Adrenal gland (tissue), 5 donors: Measurements from ENCODE around the gene AKAP7.

ENCODE experiments used
- POLR2A ChIP-seq, 2 donors: fragments of 450-650 bp; IDR thresholded peaks; one replicate each; pipeline ENCODE4 v1.6.1; 2017; ENCODE audit warnings: antibody characterized with exemption in 2 of 2, mild to moderate bottlenecking in 2 of 2, moderate library complexity in 1 of 2
- TF ChIP-seq, protein P1 (sequence below), 6 experiments: fragments of 450-650 bp in 4 of 6; fragments of 200-600 bp in 2 of 6; sonication (generic) in 1 of 6; IDR thresholded peaks; 1 replicate in 5 of 6; 2 replicates in 1 of 6; pipeline versions ENCODE4 v1.5.1 to v1.8.0; 2016 to 2021; ENCODE audit warnings: antibody characterized with exemption in 6 of 6, mild to moderate bottlenecking in 2 of 6, moderate library complexity in 1 of 6
- donor health status: DM: no; HTN: no; CAD: no.

GRCh38 chr6:131255434-131255833, 120.2 kb downstream of the AKAP7 start:
- TF ChIP-seq, protein P1, sequence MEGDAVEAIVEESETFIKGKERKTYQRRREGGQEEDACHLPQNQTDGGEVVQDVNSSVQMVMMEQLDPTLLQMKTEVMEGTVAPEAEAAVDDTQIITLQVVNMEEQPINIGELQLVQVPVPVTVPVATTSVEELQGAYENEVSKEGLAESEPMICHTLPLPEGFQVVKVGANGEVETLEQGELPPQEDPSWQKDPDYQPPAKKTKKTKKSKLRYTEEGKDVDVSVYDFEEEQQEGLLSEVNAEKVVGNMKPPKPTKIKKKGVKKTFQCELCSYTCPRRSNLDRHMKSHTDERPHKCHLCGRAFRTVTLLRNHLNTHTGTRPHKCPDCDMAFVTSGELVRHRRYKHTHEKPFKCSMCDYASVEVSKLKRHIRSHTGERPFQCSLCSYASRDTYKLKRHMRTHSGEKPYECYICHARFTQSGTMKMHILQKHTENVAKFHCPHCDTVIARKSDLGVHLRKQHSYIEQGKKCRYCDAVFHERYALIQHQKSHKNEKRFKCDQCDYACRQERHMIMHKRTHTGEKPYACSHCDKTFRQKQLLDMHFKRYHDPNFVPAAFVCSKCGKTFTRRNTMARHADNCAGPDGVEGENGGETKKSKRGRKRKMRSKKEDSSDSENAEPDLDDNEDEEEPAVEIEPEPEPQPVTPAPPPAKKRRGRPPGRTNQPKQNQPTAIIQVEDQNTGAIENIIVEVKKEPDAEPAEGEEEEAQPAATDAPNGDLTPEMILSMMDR (IDR thresholded peaks at IDR 0.05), result no peak
- no peak for TF ChIP-seq POLR2A (IDR thresholded peaks at IDR 0.05)
